HUES6 (cell line): Measurements from ENCODE around the gene WFIKKN1.

ENCODE experiments used
- H3K27ac ChIP-seq: 2 replicates; pipeline ENCODE4 v1.7.0; 2013; ENCODE audit warnings: low read depth, mild to moderate bottlenecking, low read length, inconsistent platforms
- H3K27me3 ChIP-seq: 2 replicates; pipeline ENCODE4 v1.6.1; 2013; ENCODE audit warnings: low read length; ENCODE audit not compliant: control insufficient read depth, insufficient read depth
- H3K36me3 ChIP-seq: 2 replicates; pipeline ENCODE4 v1.6.1; 2013; ENCODE audit warnings: low read length; ENCODE audit not compliant: control insufficient read depth, insufficient read depth
- H3K4me1 ChIP-seq: 2 replicates; pipeline ENCODE4 v1.6.1; 2013; ENCODE audit warnings: low read length; ENCODE audit not compliant: control insufficient read depth, insufficient read depth
- H3K4me3 ChIP-seq: 2 replicates; pipeline ENCODE4 v1.5.1; 2013; ENCODE audit warnings: low read depth, low read length
- H3K9ac ChIP-seq: one replicate; pipeline ENCODE4 v1.6.1; 2013; ENCODE audit warnings: mild to moderate bottlenecking, low read length
- H3K9me3 ChIP-seq: 2 replicates; pipeline ENCODE4 v1.6.1; 2013; ENCODE audit warnings: low read depth, low read length; ENCODE audit not compliant: control insufficient read depth, insufficient read depth

WFIKKN1 gene

DNA sequence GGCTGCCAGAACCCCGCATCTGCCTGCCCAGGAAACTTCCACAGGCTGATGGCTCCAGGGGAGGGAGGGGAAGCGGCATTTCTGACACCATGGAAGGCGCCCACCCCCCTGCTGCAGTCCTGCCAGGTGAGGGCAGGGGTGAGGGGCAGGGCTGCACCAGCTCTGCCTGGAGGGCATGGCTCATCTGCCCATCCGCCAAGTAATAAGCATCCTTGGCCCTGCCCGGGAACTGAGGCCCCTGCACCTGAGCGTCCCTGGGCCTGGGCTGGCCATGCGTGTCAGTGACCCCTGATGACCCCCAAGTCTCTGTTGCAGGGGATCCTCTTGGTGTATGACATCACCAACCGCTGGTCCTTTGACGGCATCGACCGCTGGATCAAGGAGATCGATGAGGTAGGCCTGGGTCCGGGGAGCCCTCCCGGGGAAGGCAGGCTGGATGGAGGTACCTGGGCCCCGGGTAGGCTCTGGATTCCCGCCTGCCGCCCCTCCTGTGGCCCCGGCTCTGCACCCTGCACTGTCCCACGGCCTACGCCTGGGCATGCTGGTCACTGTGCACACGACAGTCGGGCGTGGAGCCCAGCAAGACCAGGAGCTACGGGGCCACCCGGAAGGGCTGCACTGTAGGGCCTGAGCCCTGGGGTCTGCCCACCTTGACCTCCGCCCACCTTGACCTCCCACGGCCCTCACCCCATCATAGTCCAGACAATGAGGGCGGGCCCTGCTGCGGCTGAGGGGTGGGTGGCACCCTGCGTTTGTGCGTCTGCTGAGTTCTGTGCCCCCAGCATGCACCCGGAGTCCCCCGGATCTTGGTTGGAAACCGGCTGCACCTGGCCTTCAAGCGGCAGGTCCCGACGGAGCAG lies 5.4 kb upstream of the WFIKKN1 start:
- Histone ChIP-seq H3K27me3 (no peaks in the 10 kb centered on the region), H3K9ac (no peak overlapping the region), H3K36me3 (peaks cover 14% of the 10 kb centered on the region; the same call in 1 of the 2 replicates), H3K4me3 (no peak overlapping the region), H3K9me3 (no peaks in the 10 kb centered on the region), H3K27ac (no peak overlapping the region), H3K4me1 (peaks cover 49% of the 10 kb centered on the region)

DNA sequence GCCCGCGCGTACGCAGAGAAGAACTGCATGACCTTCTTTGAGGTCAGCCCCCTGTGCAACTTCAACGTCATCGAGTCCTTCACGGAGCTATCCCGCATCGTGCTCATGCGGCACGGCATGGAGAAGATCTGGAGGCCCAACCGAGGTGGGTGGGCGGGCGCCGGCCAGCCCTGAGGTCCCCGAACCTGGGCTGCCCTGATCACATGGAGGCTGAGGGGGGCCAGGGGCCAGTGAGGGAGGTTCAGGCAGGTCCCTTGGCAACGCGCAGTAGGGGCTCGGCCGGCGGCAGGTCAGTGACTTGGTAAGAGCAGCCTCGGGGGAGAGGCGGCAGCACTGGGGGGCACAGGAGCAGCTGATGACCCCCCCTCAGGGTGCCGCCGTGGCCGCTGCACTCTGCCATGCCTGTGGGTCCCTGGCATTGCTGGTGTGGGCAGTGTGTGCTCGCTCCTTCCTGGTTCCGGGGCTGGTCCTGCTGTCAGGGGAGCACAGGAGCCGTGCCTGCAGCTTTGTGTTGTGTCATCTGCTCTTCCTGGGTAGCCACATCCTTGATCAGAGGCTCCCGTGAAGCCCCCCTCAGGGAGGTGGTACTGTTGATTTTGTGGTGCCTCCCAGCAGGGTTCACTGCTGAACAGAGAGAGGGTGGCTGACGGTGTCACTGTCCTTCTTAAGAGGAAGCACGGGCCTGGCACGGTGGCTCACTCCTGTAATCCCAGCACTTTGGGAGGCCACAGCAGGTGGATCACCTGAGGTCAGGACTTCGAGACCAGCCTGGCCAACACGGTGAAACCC lies 4.6 kb upstream of the WFIKKN1 start:
- Histone ChIP-seq H3K4me3 (no peak overlapping the region), H3K9ac (no peak overlapping the region), H3K27ac (no peak overlapping the region)

DNA sequence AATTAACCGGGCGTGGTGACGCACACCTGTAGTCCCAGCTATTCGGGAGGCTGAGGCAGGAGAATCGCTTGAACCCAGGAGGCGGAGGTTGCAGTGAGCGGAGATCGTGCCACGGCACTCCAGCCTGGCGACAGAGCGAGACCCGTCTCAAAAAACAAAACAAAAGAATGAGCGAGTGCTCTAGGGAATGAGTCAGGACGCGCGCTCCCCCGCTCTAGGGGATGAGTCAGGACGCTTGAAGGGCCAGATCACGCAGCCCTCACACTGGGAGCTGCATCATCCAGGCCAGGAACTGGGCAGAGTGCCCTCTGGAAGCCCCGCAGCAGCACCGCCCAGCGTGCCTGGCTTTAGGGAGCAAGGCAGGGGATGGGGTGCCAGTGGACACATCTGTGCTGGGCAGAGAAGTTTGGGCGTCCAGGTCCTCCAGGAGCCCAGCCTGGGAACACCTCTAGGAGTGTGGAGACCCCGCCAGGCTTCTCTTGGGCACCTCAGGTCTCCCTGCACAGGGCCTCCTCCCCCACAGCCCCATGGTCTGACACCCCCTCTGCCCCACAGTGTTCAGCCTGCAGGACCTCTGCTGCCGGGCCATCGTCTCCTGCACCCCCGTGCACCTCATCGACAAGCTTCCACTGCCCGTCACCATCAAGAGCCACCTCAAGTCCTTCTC lies 3.9 kb upstream of the WFIKKN1 start:
- Histone ChIP-seq H3K27me3 (no peaks in the 10 kb centered on the region), H3K4me3 (no peak overlapping the region), H3K4me1 (peaks cover 52% of the 10 kb centered on the region), H3K9ac (no peak overlapping the region), H3K36me3 (peaks cover 14% of the 10 kb centered on the region; the same call in 1 of the 2 replicates), H3K9me3 (no peaks in the 10 kb centered on the region), H3K27ac (no peak overlapping the region)

More for the DNA sequence above, 4.6 kb upstream of the WFIKKN1 start:
- peaks cover 57% of the 10 kb centered on the region for H3K4me1 ChIP-seq
- H3K27me3 ChIP-seq, result no peaks in the 10 kb centered on the region
- peaks cover 14% of the 10 kb centered on the region; the same call in 1 of the 2 replicates for H3K36me3 ChIP-seq
- no peaks in the 10 kb centered on the region for H3K9me3 ChIP-seq

DNA sequence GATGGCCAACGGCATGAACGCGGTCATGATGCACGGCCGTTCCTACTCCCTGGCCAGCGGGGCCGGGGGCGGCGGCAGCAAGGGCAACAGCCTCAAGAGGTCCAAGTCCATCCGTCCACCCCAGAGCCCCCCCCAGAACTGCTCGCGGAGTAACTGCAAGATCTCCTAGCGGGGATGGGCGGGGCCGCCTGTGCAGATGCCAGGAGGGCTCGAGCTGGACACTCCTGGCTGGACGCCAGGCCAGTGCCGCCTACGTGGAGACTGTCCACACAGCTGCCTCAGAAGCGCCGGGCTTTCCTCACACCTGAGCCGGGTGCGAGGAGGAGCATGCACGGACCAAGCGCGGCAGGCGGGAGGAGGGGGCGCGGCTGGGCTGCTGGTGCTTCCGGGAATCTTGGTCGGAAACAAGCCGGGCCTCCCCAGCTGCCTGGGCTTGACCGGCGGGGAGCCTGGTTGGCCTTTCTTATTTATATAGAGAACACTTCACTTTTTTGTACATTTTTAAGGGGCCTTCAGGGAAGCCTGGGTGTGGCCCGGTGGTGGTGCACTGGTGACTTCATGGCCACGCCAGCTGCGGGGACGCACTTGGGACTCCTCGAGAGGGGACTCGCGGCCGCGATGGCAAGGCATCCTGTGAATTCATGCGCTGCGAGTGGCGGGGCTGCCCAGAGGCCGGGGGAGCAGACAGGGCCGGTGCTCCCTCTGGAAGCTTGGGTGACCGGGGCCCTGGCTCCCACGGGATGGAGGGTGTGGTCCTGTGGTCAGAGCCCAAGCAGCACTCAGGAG lies 3.1 kb upstream of the WFIKKN1 start:
- H3K27ac ChIP-seq, result no peak overlapping the region
- H3K9ac ChIP-seq, result no peak overlapping the region
- peaks cover 45% of the 10 kb centered on the region for H3K4me1 ChIP-seq

DNA sequence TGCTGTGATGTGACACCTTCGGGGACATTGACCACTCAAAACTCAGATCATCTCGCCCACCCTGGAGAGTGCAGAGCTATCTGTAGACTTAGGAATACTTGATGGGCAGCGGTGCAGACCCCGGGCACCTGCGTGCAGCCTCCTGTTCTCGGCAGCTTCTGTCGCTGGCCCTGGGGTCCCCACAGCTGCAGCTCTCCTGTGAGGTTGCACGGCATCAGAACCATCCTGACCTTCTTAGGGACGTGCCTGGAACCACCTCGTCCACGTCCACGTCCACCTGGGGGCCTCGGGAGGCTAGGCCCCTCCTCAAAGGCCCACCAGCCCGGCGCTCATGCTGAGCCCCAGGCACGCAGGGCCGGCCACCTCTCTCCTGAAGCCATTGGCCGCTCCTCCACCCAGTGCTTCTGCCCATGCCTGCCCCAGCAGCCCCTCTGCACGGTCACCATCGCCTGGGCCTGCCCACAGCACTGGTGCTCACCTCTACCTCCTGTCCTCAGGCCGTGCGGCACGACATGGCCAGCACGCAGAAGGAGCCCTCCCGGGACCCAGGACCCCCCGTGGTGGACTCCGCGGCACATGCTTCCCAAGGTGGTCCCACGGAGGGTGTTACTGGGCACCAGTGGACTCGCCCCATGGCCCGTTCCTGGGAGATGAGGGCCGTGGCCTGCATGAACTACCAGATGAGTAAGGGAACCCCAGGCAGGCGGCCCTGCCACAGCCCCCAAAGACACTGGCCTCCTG lies 2.3 kb upstream of the WFIKKN1 start:
- no peaks in the 10 kb centered on the region for H3K27me3 ChIP-seq
- H3K9me3 ChIP-seq, result no peaks in the 10 kb centered on the region
- no peak overlapping the region for H3K4me3 ChIP-seq
- H3K9ac ChIP-seq, result no peak overlapping the region
- H3K4me1 ChIP-seq, result peaks cover 40% of the 10 kb centered on the region
- no peak overlapping the region for H3K27ac ChIP-seq
- peaks cover 18% of the 10 kb centered on the region; the same call in 1 of the 2 replicates for H3K36me3 ChIP-seq

More for the DNA sequence above, 3.1 kb upstream of the WFIKKN1 start:
- no peak overlapping the region for H3K4me3 ChIP-seq
- peaks cover 14% of the 10 kb centered on the region; the same call in 1 of the 2 replicates for H3K36me3 ChIP-seq
- H3K27me3 ChIP-seq, result no peaks in the 10 kb centered on the region
- no peaks in the 10 kb centered on the region for H3K9me3 ChIP-seq

DNA sequence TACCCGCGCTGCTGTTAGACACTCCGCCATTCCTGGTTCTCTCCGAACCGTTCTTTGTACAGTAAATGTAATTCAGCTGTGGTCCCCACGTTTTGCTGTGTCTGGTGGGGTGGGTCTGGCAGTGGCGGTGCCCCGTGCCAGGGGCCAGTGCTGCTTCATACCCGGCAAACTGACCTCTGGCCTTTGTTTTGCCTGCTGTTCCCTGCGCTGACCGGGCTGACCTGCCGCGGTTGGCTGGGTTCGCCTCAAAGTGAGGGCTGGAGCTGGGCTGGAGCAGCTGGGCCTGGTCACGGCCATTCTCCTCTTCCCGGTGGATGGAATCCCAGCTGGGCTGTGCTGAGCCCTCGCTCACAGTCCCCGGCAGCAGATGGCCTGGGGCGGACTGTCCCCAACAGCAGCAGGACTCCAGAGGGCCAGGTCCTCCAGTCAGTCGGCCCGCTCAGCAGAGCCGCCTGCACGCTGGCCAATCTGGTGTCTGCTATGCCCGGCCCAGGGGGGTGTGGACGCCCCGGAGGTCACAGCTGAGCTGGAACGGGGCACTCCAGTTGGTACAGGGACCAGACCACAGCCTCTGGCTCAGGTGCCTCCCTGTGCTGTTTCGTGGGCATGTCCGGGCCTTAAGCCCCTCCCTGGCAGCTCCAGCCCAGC lies 1.5 kb upstream of the WFIKKN1 start:
- Histone ChIP-seq H3K4me3 (no peak overlapping the region), H3K4me1 (peaks cover 38% of the 10 kb centered on the region), H3K27ac (peak overlapping the region; percentile 44; the same call in 1 of the 2 replicates), H3K36me3 (peaks cover 26% of the 10 kb centered on the region), H3K9ac (peak overlapping the region; percentile 42), H3K9me3 (no peaks in the 10 kb centered on the region), H3K27me3 (no peaks in the 10 kb centered on the region)

DNA sequence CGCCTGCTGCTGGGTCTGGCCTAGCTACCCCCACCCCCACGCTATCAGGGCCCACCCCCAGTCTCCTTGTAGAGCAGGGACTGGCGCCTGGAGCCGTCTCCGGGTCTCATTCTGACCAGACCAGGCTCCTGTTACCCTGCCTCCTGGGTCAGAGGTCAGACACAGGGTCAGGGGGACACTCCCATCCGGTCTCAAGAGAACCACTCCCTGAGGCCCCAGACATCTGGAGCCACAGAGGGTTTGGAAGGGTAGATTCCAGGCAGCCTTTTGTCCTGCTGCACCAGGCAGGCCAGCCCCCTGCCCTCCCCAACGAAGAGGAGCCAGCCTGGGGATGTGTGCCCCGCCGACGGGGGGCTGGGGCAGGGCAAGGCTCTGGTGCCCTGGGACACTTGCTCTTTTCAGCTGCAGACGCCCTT lies 944 bp upstream of the WFIKKN1 start:
- Histone ChIP-seq H3K4me3 (peak overlapping the region; percentile 28; the same call in 1 of the 2 replicates), H3K27ac (peak overlapping the region; percentile 72), H3K9ac (peak overlapping the region; percentile 35), H3K9me3 (no peaks in the 10 kb centered on the region), H3K4me1 (peaks cover 35% of the 10 kb centered on the region), H3K27me3 (no peaks in the 10 kb centered on the region), H3K36me3 (peaks cover 27% of the 10 kb centered on the region)

DNA sequence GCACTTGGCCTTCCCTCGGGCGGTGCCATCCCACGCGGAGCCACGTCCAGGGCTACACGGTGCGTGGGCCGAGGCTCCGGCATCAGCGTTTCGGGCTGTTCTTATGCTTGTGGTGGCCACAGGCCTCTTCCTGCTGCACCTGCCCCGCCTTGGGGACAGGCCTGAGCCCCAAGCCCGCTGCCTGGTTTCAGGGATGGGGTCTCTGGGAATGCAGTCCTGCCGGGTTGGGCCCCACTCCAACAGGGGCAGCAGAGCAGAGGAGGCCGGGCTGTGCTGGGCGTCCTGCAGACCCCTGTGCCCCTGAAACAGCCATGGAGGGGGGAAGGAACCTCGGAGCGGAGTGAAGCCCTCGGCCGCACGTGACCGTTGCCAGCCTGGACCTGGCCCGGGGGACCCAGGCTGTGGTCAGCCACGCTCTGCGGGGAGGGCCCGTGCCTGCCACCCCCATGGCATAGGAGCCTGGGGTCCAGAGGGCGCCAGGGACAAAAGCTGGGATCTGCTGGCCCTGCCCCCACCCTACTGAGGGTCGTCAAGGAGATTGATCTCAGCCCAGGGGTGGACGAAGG lies 453 bp upstream of the WFIKKN1 start:
- Histone ChIP-seq H3K4me1 (peaks cover 35% of the 10 kb centered on the region), H3K36me3 (peaks cover 27% of the 10 kb centered on the region), H3K27me3 (no peaks in the 10 kb centered on the region), H3K9ac (peak overlapping the region; percentile 35), H3K27ac (peak overlapping the region; percentile 72), H3K9me3 (no peaks in the 10 kb centered on the region), H3K4me3 (peak overlapping the region; percentile 28)

DNA sequence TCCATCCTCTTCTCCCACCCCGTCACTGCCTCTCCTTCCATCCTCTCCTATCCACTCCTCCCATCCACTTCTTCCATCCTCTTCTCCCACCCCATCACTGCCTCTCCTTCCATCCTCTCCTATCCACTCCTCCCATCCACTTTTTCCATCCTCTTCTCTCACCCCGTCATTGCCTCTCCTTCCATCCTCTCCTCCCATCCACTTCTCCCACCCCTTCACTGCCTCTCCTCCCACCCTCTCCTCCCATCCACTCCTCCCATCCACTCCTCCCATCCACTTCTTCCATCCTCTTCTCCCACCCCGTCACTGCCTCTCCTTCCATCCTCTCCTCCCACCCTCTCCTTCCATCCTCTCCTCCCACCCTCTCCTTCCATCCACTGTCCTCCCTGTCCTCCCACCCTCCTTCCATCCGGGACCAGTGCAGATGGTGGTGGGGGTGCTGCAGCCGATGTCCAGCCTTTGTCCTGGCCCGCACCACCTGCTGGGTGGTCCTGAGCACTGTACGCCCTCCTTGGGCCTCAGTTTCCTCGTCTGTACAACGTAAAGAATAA lies 1.1 kb downstream of the WFIKKN1 start:
- peaks cover 33% of the 10 kb centered on the region for H3K4me1 ChIP-seq
- H3K27me3 ChIP-seq, result no peaks in the 10 kb centered on the region
- peaks cover 24% of the 10 kb centered on the region for H3K36me3 ChIP-seq
- H3K9me3 ChIP-seq, result no peaks in the 10 kb centered on the region
- H3K9ac ChIP-seq, result no peak overlapping the region
- no peak overlapping the region for H3K27ac ChIP-seq
- no peak overlapping the region for H3K4me3 ChIP-seq
